H9 (cell line): Measurements from ENCODE around the gene SKP2. TPM values are rescaled to one million over a fixed set of nuclear protein-coding genes. Genes with fewer than 3 reads are reported as not detected.

Experiments
- DNase-seq: peaks from one replicate; pipeline ENCODE4 v3.0.0-alpha.2; 2017
- H2AFZ ChIP-seq: one replicate; pipeline ENCODE4 v1.6.1; 2013; ENCODE audit warnings: mild to moderate bottlenecking, low read length, control low read depth, moderate library complexity
- H2AK5ac ChIP-seq: 2 replicates; pipeline ENCODE4 v1.6.1; 2013; ENCODE audit warnings: low read length, control low read depth, mixed read lengths; ENCODE audit not compliant: insufficient read length
- H2BK120ac ChIP-seq: one replicate; pipeline ENCODE4 v1.6.1; 2013; ENCODE audit warnings: low read depth, mild to moderate bottlenecking, low read length, control low read depth, inconsistent platforms; ENCODE audit not compliant: poor library complexity, severe bottlenecking
- H2BK12ac ChIP-seq: 2 replicates; pipeline ENCODE4 v1.6.1; 2013; ENCODE audit warnings: low read length, control low read depth, mixed read lengths, low read depth; ENCODE audit not compliant: insufficient read length
- H2BK15ac ChIP-seq: 2 replicates; pipeline ENCODE4 v1.6.1; 2013; ENCODE audit warnings: low read depth, low read length, control low read depth
- H2BK20ac ChIP-seq: one replicate; pipeline ENCODE4 v1.6.1; 2013; ENCODE audit warnings: low read depth, mild to moderate bottlenecking, low read length, control low read depth, inconsistent platforms; ENCODE audit not compliant: poor library complexity, severe bottlenecking
- H2BK5ac ChIP-seq: 2 replicates; pipeline ENCODE4 v1.6.1; 2013; ENCODE audit warnings: low read length, control low read depth, mixed read lengths; ENCODE audit not compliant: insufficient read length
- H3K14ac ChIP-seq: 2 replicates; pipeline ENCODE4 v1.6.1; 2013; ENCODE audit warnings: low read length, control low read depth; ENCODE audit not compliant: insufficient read depth
- H3K18ac ChIP-seq: 2 replicates; pipeline ENCODE4 v1.6.1; 2013; ENCODE audit warnings: low read depth, mild to moderate bottlenecking, mixed read lengths, low read length, control low read depth; ENCODE audit not compliant: insufficient read length
- H3K23ac ChIP-seq: 2 replicates; pipeline ENCODE4 v1.6.1; 2013; ENCODE audit warnings: low read length, control low read depth, mixed read lengths, low read depth; ENCODE audit not compliant: insufficient read length
- H3K23me2 ChIP-seq: 2 replicates; pipeline ENCODE4 v1.6.1; 2013; ENCODE audit warnings: low read depth, mild to moderate bottlenecking, mixed read lengths, low read length, control low read depth; ENCODE audit not compliant: insufficient read length, poor library complexity, severe bottlenecking
- H3K27ac ChIP-seq: 2 replicates; pipeline ENCODE4 v1.5.1; 2013; ENCODE audit warnings: low read length, control low read depth, mixed read lengths, low read depth; ENCODE audit not compliant: insufficient read length
- H3K27me3 ChIP-seq: 2 replicates; pipeline ENCODE4 v1.6.1; 2013; ENCODE audit warnings: low read length, control low read depth, inconsistent platforms; ENCODE audit not compliant: insufficient read depth
- H3K4ac ChIP-seq: 2 replicates; pipeline ENCODE4 v1.6.1; 2013; ENCODE audit warnings: low read depth, mild to moderate bottlenecking, control low read depth, inconsistent platforms, low read length, moderate library complexity
- H3K4me1 ChIP-seq: 2 replicates; pipeline ENCODE4 v1.6.1; 2013; ENCODE audit warnings: low read length, control low read depth, inconsistent platforms; ENCODE audit not compliant: insufficient read depth
- H3K4me2 ChIP-seq: 2 replicates; pipeline ENCODE4 v1.6.1; 2013; ENCODE audit warnings: low read length, control low read depth, mixed read lengths; ENCODE audit not compliant: insufficient read length, insufficient read depth
- H3K56ac ChIP-seq: 2 replicates; pipeline ENCODE4 v1.6.1; 2013; ENCODE audit warnings: low read depth, mild to moderate bottlenecking, mixed read lengths, low read length, control low read depth; ENCODE audit not compliant: insufficient read length
- H3K79me1 ChIP-seq: 2 replicates; pipeline ENCODE4 v1.6.1; 2013; ENCODE audit warnings: low read depth, mild to moderate bottlenecking, moderate library complexity, low read length, control low read depth, inconsistent platforms; ENCODE audit not compliant: insufficient read depth, poor library complexity, severe bottlenecking
- H3K79me2 ChIP-seq: 2 replicates; pipeline ENCODE4 v1.6.1; 2013; ENCODE audit warnings: low read length, control low read depth, inconsistent platforms; ENCODE audit not compliant: insufficient read depth
- H3K9ac ChIP-seq: 2 replicates; pipeline ENCODE4 v1.6.1; 2013; ENCODE audit warnings: low read length, control low read depth, mixed read lengths; ENCODE audit not compliant: insufficient read length; ENCODE audit errors: extremely low read depth
- H3K9me3 ChIP-seq: one replicate; pipeline ENCODE4 v1.6.1; 2013; ENCODE audit warnings: low read depth, low read length, inconsistent platforms; ENCODE audit not compliant: control insufficient read depth
- H3T11ph ChIP-seq: one replicate; pipeline ENCODE4 v1.6.1; 2013; ENCODE audit warnings: mild to moderate bottlenecking, low read length, control low read depth, inconsistent platforms
- H4K20me1 ChIP-seq: one replicate; pipeline ENCODE4 v1.6.1; 2013; ENCODE audit not compliant: control insufficient read depth, insufficient read length, insufficient read depth
- H4K5ac ChIP-seq: 2 replicates; pipeline ENCODE4 v1.6.1; 2013; ENCODE audit warnings: low read depth, mild to moderate bottlenecking, mixed read lengths, low read length, control low read depth; ENCODE audit not compliant: insufficient read length
- H4K8ac ChIP-seq: replicated peaks from 2 replicates; pipeline ENCODE4 v1.6.1; 2013; ENCODE audit warnings: low read length, control low read depth, mixed read lengths, low read depth; ENCODE audit not compliant: insufficient read length
- H4K91ac ChIP-seq: 2 replicates; pipeline ENCODE4 v1.6.1; 2013; ENCODE audit warnings: low read depth, mild to moderate bottlenecking, moderate library complexity, mixed read lengths, low read length, control low read depth; ENCODE audit not compliant: insufficient read length
- H3K27ac Mint-ChIP-seq, 3 experiments: 2 replicates in 2 of 3; 3 replicates in 1 of 3; pipeline ENCODE4 v1.8.0; 2020 to 2021; ENCODE audit warnings: mixed read lengths in 3 of 3, mild to moderate bottlenecking in 1 of 3, moderate library complexity in 1 of 3
- H3K27me3 Mint-ChIP-seq: 2 replicates; pipeline ENCODE4 v1.8.0; 2021; ENCODE audit warnings: low read depth, mild to moderate bottlenecking, moderate library complexity, mixed read lengths
- H3K36me3 Mint-ChIP-seq, 3 experiments: 2 replicates in 2 of 3; 3 replicates in 1 of 3; pipeline ENCODE4 v1.8.0; 2020 to 2021; ENCODE audit warnings: low read depth in 3 of 3, mixed read lengths in 3 of 3; ENCODE audit not compliant: insufficient read depth in 1 of 3
- H3K4me1 Mint-ChIP-seq, 2 experiments: 2 replicates each; pipeline ENCODE4 v1.8.0; 2020; ENCODE audit warnings: mixed read lengths in 2 of 2
- H3K4me3 Mint-ChIP-seq, 2 experiments: 2 replicates in 1 of 2; 3 replicates in 1 of 2; pipeline ENCODE4 v1.8.0; 2020 to 2021; ENCODE audit warnings: mild to moderate bottlenecking in 2 of 2, mixed read lengths in 2 of 2, moderate library complexity in 1 of 2
- H3K9me3 Mint-ChIP-seq, 2 experiments: 2 replicates in 1 of 2; 3 replicates in 1 of 2; pipeline ENCODE4 v1.8.0; 2020; ENCODE audit warnings: mild to moderate bottlenecking in 2 of 2, mixed read lengths in 2 of 2, moderate library complexity in 1 of 2
- WGBS: extraction: QIAGEN DNeasy Blood & Tissue Kit; methylation state at CpG from one replicate; pipeline ENCODE4 v1.1.7; 2013; ENCODE audit warnings: missing lambda C conversion rate, low lambda C conversion rate, mixed read lengths; ENCODE audit not compliant: insufficient read length; ENCODE audit errors: extremely low coverage; 5-methylcytosine and 5-hydroxymethylcytosine counted together
- total RNA-seq: library from RNA; stranded (reverse); gene quantifications from 2 replicates; pipeline ENCODE4 v1.2.1, GENCODE V29; 2021
- TF ChIP-seq, protein P1 (sequence below): fragments of 200-600 bp; sonication (generic); conservative IDR thresholded peaks from 3 replicates; pipeline ENCODE4 v1.8.0; 2021; ENCODE audit warnings: antibody characterized with exemption, mild to moderate bottlenecking

Gene SKP2
- total RNA-seq, 1 experiment from 2014 or later = 103 TPM

DNA sequence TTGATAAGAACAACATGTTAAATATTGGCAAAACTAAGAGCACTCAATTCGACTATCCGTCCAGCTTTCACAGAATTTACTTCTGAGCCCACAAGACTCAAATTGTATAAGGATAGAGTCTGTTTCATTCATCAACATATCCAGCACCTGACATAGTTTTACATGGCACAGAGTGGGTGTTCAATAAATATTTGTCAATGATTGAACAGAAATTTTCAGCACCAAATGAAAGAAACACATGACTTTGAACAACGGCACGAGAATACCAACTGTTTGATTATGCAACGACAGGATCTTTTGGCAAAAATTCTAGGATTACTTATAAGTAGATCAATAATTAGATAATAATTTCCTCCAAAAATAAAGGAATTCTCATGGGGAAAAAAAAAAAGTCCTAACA, 41.8 kb downstream of the SKP2 start:
- WGBS = no CpG with 5 or more reads among the region's 5 CpGs
- H3K9me3 Mint-ChIP-seq = peaks cover 20 to 28% of the 10 kb centered on the region in 2 experiments
- DNase-seq = no peak

More for the DNA sequence above, 41.8 kb downstream of the SKP2 start:
- TF ChIP-seq, protein P1, sequence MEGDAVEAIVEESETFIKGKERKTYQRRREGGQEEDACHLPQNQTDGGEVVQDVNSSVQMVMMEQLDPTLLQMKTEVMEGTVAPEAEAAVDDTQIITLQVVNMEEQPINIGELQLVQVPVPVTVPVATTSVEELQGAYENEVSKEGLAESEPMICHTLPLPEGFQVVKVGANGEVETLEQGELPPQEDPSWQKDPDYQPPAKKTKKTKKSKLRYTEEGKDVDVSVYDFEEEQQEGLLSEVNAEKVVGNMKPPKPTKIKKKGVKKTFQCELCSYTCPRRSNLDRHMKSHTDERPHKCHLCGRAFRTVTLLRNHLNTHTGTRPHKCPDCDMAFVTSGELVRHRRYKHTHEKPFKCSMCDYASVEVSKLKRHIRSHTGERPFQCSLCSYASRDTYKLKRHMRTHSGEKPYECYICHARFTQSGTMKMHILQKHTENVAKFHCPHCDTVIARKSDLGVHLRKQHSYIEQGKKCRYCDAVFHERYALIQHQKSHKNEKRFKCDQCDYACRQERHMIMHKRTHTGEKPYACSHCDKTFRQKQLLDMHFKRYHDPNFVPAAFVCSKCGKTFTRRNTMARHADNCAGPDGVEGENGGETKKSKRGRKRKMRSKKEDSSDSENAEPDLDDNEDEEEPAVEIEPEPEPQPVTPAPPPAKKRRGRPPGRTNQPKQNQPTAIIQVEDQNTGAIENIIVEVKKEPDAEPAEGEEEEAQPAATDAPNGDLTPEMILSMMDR = no peak
- Histone ChIP-seq H3K9me3 (no peaks in the 10 kb centered on the region), H3K14ac (no peak overlapping the region), H3K4me2 (no peak overlapping the region), H2AFZ (no peak overlapping the region), H3K18ac (no peak overlapping the region), H4K5ac (no peak overlapping the region), H3T11ph (no peak overlapping the region), H2BK20ac (no peak overlapping the region), H4K91ac (no peak overlapping the region), H3K79me1 (no peaks in the 10 kb centered on the region), H3K27me3 (no peaks in the 10 kb centered on the region), H4K8ac (no peak overlapping the region), H3K56ac (no peak overlapping the region), H3K4ac (no peak overlapping the region), H3K23ac (no peak overlapping the region), H3K79me2 (no peaks in the 10 kb centered on the region), H3K23me2 (no peaks in the 10 kb centered on the region), H4K20me1 (no peaks in the 10 kb centered on the region), H2BK5ac (no peak overlapping the region), H2BK120ac (no peak overlapping the region), H3K4me1 (no peaks in the 10 kb centered on the region), H3K9ac (no peak overlapping the region), H2BK15ac (no peak overlapping the region), H2AK5ac (no peak overlapping the region), H3K27ac (no peak overlapping the region), H2BK12ac (no peak overlapping the region)
- Mint-ChIP-seq H3K4me3 (no peak overlapping the region), H3K27ac (no peak overlapping the region), H3K4me1 (no peaks in the 10 kb centered on the region), H3K36me3 (peaks cover 34 to 52% (median 37%) of the 10 kb centered on the region in 3 experiments), H3K27me3 (no peaks in the 10 kb centered on the region)
